ENCODE data around the gene IRF8.

The IRF8 gene

GRCh38 chr16:85878875-85879274 is 20.1 kb upstream of the IRF8 start:
- H3K4me3 ChIP-seq = no peak overlapping the region
- TF ChIP-seq CTCF (IDR thresholded peaks at IDR 0.05) = no peak
- H3K36me3 ChIP-seq = no peaks in the 10 kb centered on the region
- H3K9me3 ChIP-seq = no peaks in the 10 kb centered on the region
- DNase-seq = no peak
- peaks cover 0 to 8% of the 10 kb centered on the region in 2 donors for H3K27me3 ChIP-seq
- no peaks in the 10 kb centered on the region for H3K4me1 ChIP-seq
- intact Hi-C loops (cut with DNase I; ENCODE audit: low total_unique reads) = no loop called here
- no peak overlapping the region for H3K27ac ChIP-seq

- intact Hi-C loops (cut with DNase I; ENCODE audit: low total_unique reads) = no loop called here
- Histone ChIP-seq H3K9me3 (no peaks in the 10 kb centered on the region), H3K4me1 (no peaks in the 10 kb centered on the region), H3K27me3 (peaks cover 0 to 12% of the 10 kb centered on the region in 2 donors), H3K27ac (no peak overlapping the region), H3K4me3 (no peak overlapping the region), H3K36me3 (no peaks in the 10 kb centered on the region)
- no peak for DNase-seq
- no peak for TF ChIP-seq CTCF (IDR thresholded peaks at IDR 0.05)
Observed at GRCh38 chr16:85879549-85879948, 19.4 kb upstream of the IRF8 start.

GRCh38 chr16:85879975-85880831 is 18.8 kb upstream of the IRF8 start:
- Histone ChIP-seq H3K27me3 (peaks cover 0 to 16% of the 10 kb centered on the region in 2 donors), H3K27ac (no peak overlapping the region), H3K9me3 (no peaks in the 10 kb centered on the region), H3K4me3 (no peak overlapping the region), H3K36me3 (no peaks in the 10 kb centered on the region), H3K4me1 (no peaks in the 10 kb centered on the region)
- intact Hi-C loops (cut with DNase I; ENCODE audit: low total_unique reads) = no loop called here
- DNase-seq = no peak
- no peak for TF ChIP-seq CTCF (IDR thresholded peaks at IDR 0.05)

- no peak for TF ChIP-seq CTCF (IDR thresholded peaks at IDR 0.05)
- H3K27me3 ChIP-seq = peaks cover 0 to 21% of the 10 kb centered on the region in 2 donors
- H3K36me3 ChIP-seq = no peaks in the 10 kb centered on the region
- no peaks in the 10 kb centered on the region for H3K9me3 ChIP-seq
- no peak overlapping the region for H3K4me3 ChIP-seq
- no peak for DNase-seq
- intact Hi-C loops (cut with DNase I; ENCODE audit: low total_unique reads) = no loop called here
- no peak overlapping the region for H3K27ac ChIP-seq
- H3K4me1 ChIP-seq = no peaks in the 10 kb centered on the region
Observed at GRCh38 chr16:85880861-85881260, 18.1 kb upstream of the IRF8 start.

- no peak overlapping the region for H3K4me3 ChIP-seq
- no peak for DNase-seq
- TF ChIP-seq CTCF (IDR thresholded peaks at IDR 0.05) = no peak
- intact Hi-C loops (cut with DNase I; ENCODE audit: low total_unique reads) = no loop called here
- no peaks in the 10 kb centered on the region for H3K36me3 ChIP-seq
- H3K27ac ChIP-seq = no peak overlapping the region
- H3K27me3 ChIP-seq = peaks cover 0 to 26% of the 10 kb centered on the region in 2 donors
- H3K9me3 ChIP-seq = no peaks in the 10 kb centered on the region
- no peaks in the 10 kb centered on the region for H3K4me1 ChIP-seq
Observed at GRCh38 chr16:85881436-85881835, 17.5 kb upstream of the IRF8 start.
